Skin epidermis (tissue), 12 donors: ENCODE data around the gene KRTAP10-7.
"Not testable (repeated sequence)": the region's sequence is repeated elsewhere in the genome, so short reads cannot be mapped to it uniquely, and the experiment has no call there.

Source experiments
- H3K27ac ChIP-seq, 21 experiments: fragments of 200-600 bp; sonication (generic) in 11 of 21; one replicate each; pipeline ENCODE4 v1.5.0; 2020; ENCODE audit warnings: mild to moderate bottlenecking in 3 of 21, inconsistent platforms in 2 of 21, moderate library complexity in 2 of 21
- H3K4me3 ChIP-seq, 7 experiments: fragments of 200-600 bp; sonication (generic) in 2 of 7; one replicate each; pipeline ENCODE4 v1.5.0; 2020; ENCODE audit warnings: inconsistent platforms in 2 of 7, mild to moderate bottlenecking in 2 of 7, moderate library complexity in 1 of 7

Gene KRTAP10-7

GRCh38 chr21:44625756-44626155 is 25.4 kb downstream of the KRTAP10-7 start:
- no peak overlapping the region for H3K4me3 ChIP-seq
- H3K27ac ChIP-seq: no peak overlapping the region

DNA sequence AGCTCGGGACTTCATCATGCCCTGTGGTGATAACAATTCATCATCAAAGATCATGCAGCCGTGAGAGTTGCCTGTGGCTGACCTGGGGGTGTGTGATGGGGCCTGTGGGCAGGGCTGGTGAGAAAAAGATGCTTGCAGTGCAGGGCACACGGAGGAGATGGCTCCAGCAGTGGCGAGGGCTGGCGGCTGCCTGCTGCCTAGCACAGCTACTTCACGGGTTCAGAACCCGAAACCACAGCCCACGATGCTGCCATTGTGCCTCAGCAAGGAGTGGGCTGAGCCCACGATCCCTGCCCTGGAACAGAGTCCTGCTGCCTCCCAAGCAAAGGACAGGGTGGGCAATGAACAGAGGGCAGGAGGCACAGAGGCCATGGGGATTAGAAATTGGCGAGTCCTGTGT is 25.9 kb downstream of the KRTAP10-7 start:
- Histone ChIP-seq H3K27ac (no peak overlapping the region), H3K4me3 (no peak overlapping the region)

DNA sequence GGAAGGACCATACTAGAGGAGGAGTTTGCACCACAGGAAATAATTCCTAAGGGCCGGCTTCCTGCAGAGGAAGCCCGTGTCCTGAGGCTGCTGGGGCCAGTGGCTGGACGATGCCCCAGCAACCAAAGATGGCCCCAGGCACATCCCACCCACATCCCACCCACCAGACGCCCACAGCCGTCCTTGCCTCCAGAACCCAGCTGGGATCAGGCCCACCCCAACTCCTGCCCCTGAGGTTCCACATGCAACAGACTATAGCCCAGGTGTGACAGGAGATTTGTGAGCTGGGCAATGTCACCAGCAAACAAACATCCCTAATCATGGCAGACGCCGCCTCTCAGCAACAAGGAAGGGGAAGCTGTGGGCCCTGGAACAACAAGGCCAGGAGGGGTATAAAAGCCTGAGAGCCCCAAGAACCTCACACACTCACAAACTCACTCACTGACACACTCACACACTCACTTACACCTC is 26.3 kb downstream of the KRTAP10-7 start, which contains the start of gene KRTAP10-9:
KRTAP10-9 (plus strand) TSS at position 421 of the 471 bp plus-strand sequence. CDS start 79 bp downstream, outside the sequence.
- Histone ChIP-seq H3K27ac (no peak within 1 kb of the TSS), H3K4me3 (no peak within 1 kb of the TSS)

- not testable (repeated sequence) for H3K27ac ChIP-seq, H3K4me3 ChIP-seq
Observed at GRCh38 chr21:44627181-44627822, 26.9 kb downstream of the KRTAP10-7 start.

GRCh38 chr21:44627831-44628233 is 27.4 kb downstream of the KRTAP10-7 start:
- H3K27ac ChIP-seq, H3K4me3 ChIP-seq: not testable (repeated sequence)

GRCh38 chr21:44628707-44629391 is 28.5 kb downstream of the KRTAP10-7 start:
- H3K4me3 ChIP-seq: no peak overlapping the region
- no peak overlapping the region for H3K27ac ChIP-seq

- Histone ChIP-seq H3K27ac (no peak overlapping the region), H3K4me3 (no peak overlapping the region)
Observed at GRCh38 chr21:44630440-44630839, 30.0 kb downstream of the KRTAP10-7 start.

DNA sequence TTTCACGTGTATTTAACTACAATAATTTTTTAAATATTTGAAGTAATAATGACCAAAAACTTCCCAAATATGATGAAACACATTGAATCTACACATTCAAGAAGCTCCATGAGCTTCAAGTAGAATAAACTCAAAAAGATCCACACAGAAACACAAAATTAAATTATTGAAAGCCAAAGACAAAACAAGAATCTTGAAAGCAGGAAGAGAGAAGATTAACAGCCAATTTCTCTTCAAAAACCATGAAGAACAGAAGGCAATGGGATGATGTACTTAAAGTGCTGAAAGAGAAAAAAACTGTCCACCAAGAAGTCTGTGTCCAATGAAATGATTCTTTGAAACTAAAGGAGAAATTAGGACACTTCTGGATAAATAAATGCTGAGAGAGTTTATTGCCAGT is 31.7 kb downstream of the KRTAP10-7 start:
- Histone ChIP-seq H3K4me3 (no peak overlapping the region), H3K27ac (no peak overlapping the region)

GRCh38 chr21:44636209-44637017 is 36.0 kb downstream of the KRTAP10-7 start:
- Histone ChIP-seq H3K4me3 (no peak overlapping the region), H3K27ac (no peak overlapping the region)

DNA sequence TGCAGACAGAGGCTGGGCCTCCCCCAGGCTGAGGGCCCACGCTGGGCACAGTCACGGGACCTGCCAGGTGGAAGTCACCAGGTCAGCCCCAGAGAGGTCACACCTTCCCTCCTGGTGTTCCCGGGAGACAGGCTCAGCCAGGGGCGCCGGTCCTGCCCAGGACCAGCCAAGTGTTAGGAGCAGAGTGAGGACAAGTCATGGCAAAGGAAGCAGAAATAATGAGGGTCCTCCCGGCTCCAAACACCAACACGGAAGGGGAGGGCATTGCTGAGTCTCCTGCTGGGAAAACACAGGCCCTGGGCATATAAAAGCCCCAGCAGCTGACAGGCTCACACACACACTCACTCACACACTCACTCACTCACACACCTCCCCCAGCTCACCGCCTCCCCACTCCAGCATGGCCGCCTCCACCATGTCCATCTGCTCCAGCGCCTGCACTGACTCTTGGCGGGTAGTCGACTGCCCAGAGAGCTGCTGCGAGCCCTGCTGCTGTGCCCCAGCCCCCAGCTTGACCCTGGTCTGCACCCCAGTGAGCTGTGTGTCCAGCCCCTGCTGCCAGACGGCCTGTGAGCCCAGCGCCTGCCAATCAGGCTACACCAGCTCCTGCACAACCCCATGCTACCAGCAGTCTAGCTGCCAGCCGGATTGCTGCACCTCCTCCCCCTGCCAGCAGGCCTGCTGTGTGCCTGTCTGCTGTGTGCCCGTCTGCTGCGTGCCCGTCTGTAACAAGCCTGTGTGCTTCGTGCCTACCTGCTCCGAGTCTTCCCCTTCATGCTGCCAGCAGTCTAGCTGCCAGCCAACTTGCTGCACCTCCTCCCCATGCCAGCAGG is 36.8 kb downstream of the KRTAP10-7 start, which contains the start of gene KRTAP10-10:
KRTAP10-10 (plus strand) TSS at position 339 of the 833 bp plus-strand sequence; CDS start at position 401, 62 bp downstream.
- H3K4me3 ChIP-seq: no peak within 1 kb of the TSS

GRCh38 chr21:44637851-44638348 is 37.5 kb downstream of the KRTAP10-7 start:
- H3K4me3 ChIP-seq, H3K27ac ChIP-seq: not testable (repeated sequence)

More for the DNA sequence above, 36.8 kb downstream of the KRTAP10-7 start, which contains the start of gene KRTAP10-10:
- H3K27ac ChIP-seq: no peak within 1 kb of the TSS

- not testable (repeated sequence) for H3K27ac ChIP-seq, H3K4me3 ChIP-seq
Observed at GRCh38 chr21:44638506-44639330, 38.3 kb downstream of the KRTAP10-7 start.

- H3K27ac ChIP-seq: no peak overlapping the region
- H3K4me3 ChIP-seq: no peak overlapping the region
Observed at GRCh38 chr21:44639331-44639655, 38.9 kb downstream of the KRTAP10-7 start.

GRCh38 chr21:44640761-44641160 is 40.4 kb downstream of the KRTAP10-7 start:
- Histone ChIP-seq H3K27ac (no peak overlapping the region), H3K4me3 (no peak overlapping the region)

DNA sequence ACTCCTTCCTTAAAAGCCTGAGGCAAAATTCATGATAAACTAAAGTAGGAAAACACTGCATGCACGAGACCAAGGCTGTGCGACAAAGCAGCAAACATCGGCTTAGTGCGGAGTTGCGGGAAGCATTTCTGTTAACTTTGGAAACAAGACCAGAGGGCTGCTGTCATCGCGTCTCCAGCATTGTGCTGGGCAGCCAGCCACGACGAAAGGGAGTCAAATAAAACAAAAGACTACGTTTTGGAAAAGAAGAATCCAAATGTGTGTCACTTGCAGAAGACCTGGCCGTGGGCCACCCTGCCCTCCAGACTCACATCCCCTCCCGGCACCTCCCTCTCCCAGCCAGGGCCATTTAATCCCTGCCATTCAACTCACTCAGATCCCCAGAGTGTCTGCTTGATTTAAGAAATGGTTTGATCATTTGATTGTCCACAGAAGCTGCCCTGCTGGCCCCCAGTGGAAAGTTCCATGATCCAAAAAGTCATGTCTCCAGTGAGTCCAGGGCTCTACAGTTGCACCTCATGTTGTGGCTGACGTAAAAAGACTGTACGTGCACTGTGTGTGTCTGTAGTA is 43.4 kb downstream of the KRTAP10-7 start:
- Histone ChIP-seq H3K27ac (no peak overlapping the region), H3K4me3 (no peak overlapping the region)

DNA sequence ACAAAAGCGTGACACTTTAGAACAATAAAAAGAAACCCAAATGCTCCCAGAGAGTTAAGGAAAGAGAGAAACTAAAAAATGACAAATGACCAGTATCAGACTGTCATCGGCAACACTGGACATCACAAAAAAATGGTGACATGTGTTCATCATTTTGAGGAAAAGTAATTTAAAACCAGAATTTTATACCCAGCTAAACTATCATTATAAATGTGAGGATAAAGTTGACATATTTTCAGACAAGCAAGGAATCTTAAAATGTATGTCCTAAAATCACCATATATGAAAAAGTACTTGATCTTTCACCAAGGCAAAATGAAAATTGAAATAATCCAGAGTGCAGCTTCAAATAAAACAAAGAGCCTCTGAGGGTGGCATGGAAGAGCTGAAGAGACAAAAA is 44.5 kb downstream of the KRTAP10-7 start:
- no peak overlapping the region for H3K4me3 ChIP-seq
- no peak overlapping the region for H3K27ac ChIP-seq

DNA sequence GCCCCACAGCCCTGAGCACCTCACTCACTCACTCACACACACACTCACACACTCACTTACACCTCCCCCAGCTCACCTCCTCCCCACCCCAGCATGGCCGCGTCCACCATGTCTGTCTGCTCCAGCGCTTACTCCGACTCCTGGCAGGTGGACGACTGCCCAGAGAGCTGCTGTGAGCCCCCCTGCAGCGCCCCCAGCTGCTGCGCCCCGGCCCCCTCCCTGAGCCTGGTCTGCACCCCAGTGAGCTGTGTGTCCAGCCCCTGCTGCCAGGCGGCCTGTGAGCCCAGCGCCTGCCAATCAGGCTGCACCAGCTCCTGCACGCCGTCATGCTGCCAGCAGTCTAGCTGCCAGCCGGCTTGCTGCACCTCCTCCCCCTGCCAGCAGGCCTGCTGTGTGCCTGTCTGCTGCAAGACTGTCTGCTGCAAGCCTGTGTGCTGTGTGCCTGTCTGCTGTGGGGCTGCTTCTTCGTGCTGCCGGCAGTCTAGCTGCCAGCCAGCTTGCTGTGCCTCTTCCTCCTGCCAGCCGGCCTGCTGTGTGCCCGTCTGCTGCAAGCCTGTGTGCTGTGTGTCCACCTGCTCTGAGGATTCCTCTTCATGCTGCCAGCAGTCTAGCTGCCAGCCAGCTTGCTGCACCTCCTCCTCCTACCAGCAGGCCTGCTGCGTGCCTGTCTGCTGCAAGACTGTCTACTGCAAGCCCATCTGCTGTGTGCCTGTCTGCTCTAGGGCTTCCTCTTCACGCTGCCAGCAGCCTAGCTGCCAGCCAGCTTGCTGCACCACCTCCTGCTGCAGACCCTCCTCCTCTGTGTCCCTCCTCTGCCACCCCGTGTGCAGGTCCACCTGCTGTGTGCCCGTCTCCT is 46.2 kb downstream of the KRTAP10-7 start, which contains the start of gene KRTAP10-11:
KRTAP10-11 (plus strand) TSS at position 49 of the 856 bp plus-strand sequence; CDS start at position 94, 45 bp downstream.
- not testable (repeated sequence) for H3K27ac ChIP-seq, H3K4me3 ChIP-seq
